HepG2 (cell line): Measurements from ENCODE around the gene GCDH. TPM values are rescaled to one million over a fixed set of nuclear protein-coding genes. Genes with fewer than 3 reads are reported as not detected.
A peak's percentile ranks its signal among the peaks of the same experiment; 100 is the strongest.

ENCODE experiments used
- E2F1 ChIP-seq: sonication (generic); formaldehyde crosslinking; IDR thresholded peaks from 2 replicates; pipeline ENCODE4 v1.5.0; 2020; ENCODE audit warnings: missing genetic modification reagents
- ELK4 ChIP-seq: sonication (generic); formaldehyde crosslinking; IDR thresholded peaks from 2 replicates; pipeline ENCODE4 v1.9.0; 2021; ENCODE audit warnings: missing genetic modification reagents, borderline replicate concordance
- JUND ChIP-seq: sonication (generic); formaldehyde crosslinking; IDR thresholded peaks from 2 replicates; pipeline ENCODE4 v1.8.0; 2022; ENCODE audit warnings: mild to moderate bottlenecking, missing genetic modification reagents
- KDM1A ChIP-seq: IDR thresholded peaks from 2 replicates; pipeline ENCODE4 v1.6.1; 2016; ENCODE audit warnings: missing compliant biosample characterization
- RBFOX2 ChIP-seq: fragments of 200-400 bp; formaldehyde crosslinking; IDR thresholded peaks from 2 replicates; pipeline ENCODE4 v1.6.1; 2017; ENCODE audit warnings: low read depth, mild to moderate bottlenecking, low read length
- SIN3A ChIP-seq: IDR thresholded peaks from 2 replicates; pipeline ENCODE4 v1.6.1; 2011; ENCODE audit warnings: low read depth, mild to moderate bottlenecking, control low read depth, low read length, borderline replicate concordance
- ZBTB46 ChIP-seq: sonication (generic); formaldehyde crosslinking; IDR thresholded peaks from 2 replicates; pipeline ENCODE4 v1.4.0; 2020; ENCODE audit warnings: mild to moderate bottlenecking, missing genetic modification reagents, borderline replicate concordance
- ZHX1 ChIP-seq: sonication (generic); formaldehyde crosslinking; IDR thresholded peaks from 2 replicates; pipeline ENCODE4 v1.8.1; 2022; ENCODE audit warnings: low read depth, mild to moderate bottlenecking, missing genetic modification reagents
- ZNF224 ChIP-seq: sonication (generic); formaldehyde crosslinking; IDR thresholded peaks from 2 replicates; pipeline ENCODE4 v1.5.0; 2020; ENCODE audit warnings: mild to moderate bottlenecking, missing genetic modification reagents
- ZNF510 ChIP-seq: sonication (generic); formaldehyde crosslinking; IDR thresholded peaks from 2 replicates; pipeline ENCODE4 v1.4.0; 2020; ENCODE audit warnings: low read depth, mild to moderate bottlenecking, missing genetic modification reagents
- ZNF558 ChIP-seq: sonication (generic); formaldehyde crosslinking; IDR thresholded peaks from 2 replicates; pipeline ENCODE4 v1.9.0; 2022; ENCODE audit warnings: mild to moderate bottlenecking, missing genetic modification reagents, borderline replicate concordance
- ZNF704 ChIP-seq: sonication (generic); formaldehyde crosslinking; IDR thresholded peaks from 2 replicates; pipeline ENCODE4 v1.8.1; 2023; ENCODE audit warnings: mild to moderate bottlenecking, inconsistent platforms, moderate library complexity, missing genetic modification reagents, borderline replicate concordance
- ZNF710 ChIP-seq: sonication (generic); formaldehyde crosslinking; IDR thresholded peaks from 2 replicates; pipeline ENCODE4 v1.5.0; 2020; ENCODE audit warnings: mild to moderate bottlenecking, missing genetic modification reagents, borderline replicate concordance
- ZSCAN5A ChIP-seq: sonication (generic); formaldehyde crosslinking; IDR thresholded peaks from 2 replicates; pipeline ENCODE4 v1.8.0; 2022; ENCODE audit warnings: mild to moderate bottlenecking, missing genetic modification reagents, borderline replicate concordance
- polyA plus RNA-seq, 8 experiments: library from polyadenylated mRNA; depleted of rRNA in 3 of 8; stranded (reverse) in 7 of 8; unstranded in 1 of 8; fragments of >200 nt; fragmentation: Illumina TruSeq in 4 of 8; extraction: Trizol in 4 of 8; gene quantifications; 2 replicates each; pipeline versions ENCODE4 v1.2.1 to v1.2.3, GENCODE V29; 2011 to 2016; ENCODE audit warnings: low read depth in 4 of 8, missing spikeins in 1 of 8, mixed read lengths in 1 of 8; ENCODE audit not compliant: insufficient read depth in 1 of 8
- total RNA-seq, 5 experiments: library from RNA; depleted of rRNA; stranded (reverse); fragments of >200 nt; fragmentation: Illumina TruSeq; extraction: Trizol; gene quantifications; 2 replicates each; pipeline ENCODE4 v1.2.3, GENCODE V29; 2016; ENCODE audit warnings: low read depth in 1 of 5

Gene GCDH
- total and polyA plus RNA-seq, 2 of the 13 experiments (the other 11 are each of a cell fraction or from before 2014, with no cell fraction given), result 15.1 to 38.0 TPM

GRCh38 chr19:12938779-12939601 is 48.0 kb downstream of the GCDH start (continued):
- peak; percentile 74; the same call in 1 of the 2 replicates for TF ChIP-seq ZNF558 (CRISPR knock-in tag)
- TF ChIP-seq KDM1A (CRISPR knock-in tag), result no peak
- TF ChIP-seq RBFOX2, result peak; percentile 57
- peak; percentile 83; the same call in 1 of the 2 replicates for TF ChIP-seq ZNF510 (CRISPR knock-in tag)
- TF ChIP-seq E2F1 (CRISPR knock-in tag), result no peak
- no peak for TF ChIP-seq JUND (CRISPR knock-in tag)
- 0 out of 2 replicates have a peak, but pooled peaks have one; percentile 7 for TF ChIP-seq ZSCAN5A
- no peak for TF ChIP-seq ZHX1 (CRISPR knock-in tag)
- no peak for TF ChIP-seq ELK4
- 0 out of 2 replicates have a peak, but pooled peaks have one; percentile 7 for TF ChIP-seq ZNF704 (CRISPR knock-in tag)
- no peak for TF ChIP-seq SIN3A
- TF ChIP-seq ZNF224 (CRISPR knock-in tag), result 0 out of 2 replicates have a peak, but pooled peaks have one; percentile 43
- TF ChIP-seq ZBTB46 (CRISPR knock-in tag), result 0 out of 2 replicates have a peak, but pooled peaks have one; percentile 66
- TF ChIP-seq ZNF710 (CRISPR knock-in tag), result 0 out of 2 replicates have a peak, but pooled peaks have one; percentile 40
